WTC11 (cell line): ENCODE measurements around the gene HVCN1. TPM values are rescaled to one million over a fixed set of nuclear protein-coding genes. Genes with fewer than 3 reads are reported as not detected.

ENCODE experiments used
- ATAC-seq: fragments of 200-7000 bp; cut with Tn5 transposase; 2 replicates; pipeline ENCODE4 v1.10.0; 2021; ENCODE audit warnings: mild to moderate bottlenecking, moderate library complexity
- CTCF ChIA-PET: fragments of 300-600 bp; sonication (Branson Sonifier 250); formaldehyde crosslinking; loops from one replicate; lab custom pipeline; 2021; ENCODE audit warnings: antibody characterized with exemption; lab: Charles Lee
- POLR2A ChIA-PET: fragments of 350-600 bp; sonication (Branson Sonifier 250); formaldehyde crosslinking; loops from one replicate; lab custom pipeline; 2021; ENCODE audit warnings: antibody characterized with exemption; lab: Charles Lee
- DNase-seq: peaks from one replicate; pipeline ENCODE4 v3.0.0; 2021; ENCODE audit warnings: low spot score
- H3K27ac Mint-ChIP-seq: 2 replicates; pipeline ENCODE4 v1.8.0; 2021; ENCODE audit warnings: mixed read lengths
- H3K27me3 Mint-ChIP-seq: 2 replicates; pipeline ENCODE4 v1.8.0; 2021; ENCODE audit warnings: low read depth, mild to moderate bottlenecking, moderate library complexity, mixed read lengths
- H3K36me3 Mint-ChIP-seq: 2 replicates; pipeline ENCODE4 v1.8.0; 2021; ENCODE audit warnings: mixed read lengths
- H3K4me1 Mint-ChIP-seq: 2 replicates; pipeline ENCODE4 v1.8.0; 2022; ENCODE audit warnings: mixed read lengths
- H3K4me3 Mint-ChIP-seq: 2 replicates; pipeline ENCODE4 v1.8.0; 2021; ENCODE audit warnings: mild to moderate bottlenecking, moderate library complexity, mixed read lengths
- H3K9me3 Mint-ChIP-seq: 2 replicates; pipeline ENCODE4 v1.8.0; 2021; ENCODE audit warnings: mixed read lengths
- ELF4 ChIP-seq: sonication (generic); formaldehyde crosslinking; IDR thresholded peaks from 2 replicates; pipeline ENCODE4 v1.8.1; 2022; ENCODE audit warnings: low read depth, mild to moderate bottlenecking, moderate library complexity, missing genetic modification reagents
- ESRRA ChIP-seq: sonication (generic); formaldehyde crosslinking; IDR thresholded peaks from 2 replicates; pipeline ENCODE4 v1.8.1; 2022; ENCODE audit warnings: mild to moderate bottlenecking, missing genetic modification reagents, borderline replicate concordance
- ETV6 ChIP-seq: sonication (generic); formaldehyde crosslinking; IDR thresholded peaks from 2 replicates; pipeline ENCODE4 v1.8.1; 2022; ENCODE audit warnings: mild to moderate bottlenecking, missing genetic modification reagents
- FOXJ3 ChIP-seq: sonication (generic); formaldehyde crosslinking; IDR thresholded peaks from 2 replicates; pipeline ENCODE4 v1.9.0; 2021; ENCODE audit warnings: missing genetic modification reagents, mild to moderate bottlenecking, borderline replicate concordance
- IRF2 ChIP-seq: sonication (generic); formaldehyde crosslinking; IDR thresholded peaks from 2 replicates; pipeline ENCODE4 v1.8.0; 2022; ENCODE audit warnings: low read depth, missing genetic modification reagents, borderline replicate concordance
- RELA ChIP-seq: sonication (generic); formaldehyde crosslinking; IDR thresholded peaks from 2 replicates; pipeline ENCODE4 v1.8.1; 2022; ENCODE audit warnings: missing genetic modification reagents, mild to moderate bottlenecking, borderline replicate concordance
- SMAD4 ChIP-seq: sonication (generic); formaldehyde crosslinking; IDR thresholded peaks from 2 replicates; pipeline ENCODE4 v1.8.0; 2022; ENCODE audit warnings: mild to moderate bottlenecking, missing genetic modification reagents
- TEAD1 ChIP-seq: sonication (generic); formaldehyde crosslinking; IDR thresholded peaks from 2 replicates; pipeline ENCODE4 v1.8.0; 2022; ENCODE audit warnings: mild to moderate bottlenecking, missing genetic modification reagents
- ZBTB21 ChIP-seq: sonication (generic); formaldehyde crosslinking; IDR thresholded peaks from 2 replicates; pipeline ENCODE4 v1.8.1; 2023; ENCODE audit warnings: mild to moderate bottlenecking, missing genetic modification reagents, borderline replicate concordance
- ZNF138 ChIP-seq: sonication (generic); formaldehyde crosslinking; conservative IDR thresholded peaks from 2 replicates; pipeline ENCODE4 v1.8.1; 2022; ENCODE audit warnings: mild to moderate bottlenecking, moderate library complexity, missing genetic modification reagents
- ZNF263 ChIP-seq: sonication (generic); formaldehyde crosslinking; IDR thresholded peaks from 2 replicates; pipeline ENCODE4 v1.8.1; 2022; ENCODE audit warnings: low read depth, mild to moderate bottlenecking, moderate library complexity, missing genetic modification reagents
- total RNA-seq: library from RNA; stranded (reverse); gene quantifications from 3 replicates; pipeline ENCODE4 v1.2.3, GENCODE V29; 2021
- TF ChIP-seq, protein P1 (sequence below): sonication (generic); formaldehyde crosslinking; IDR thresholded peaks from 2 replicates; pipeline ENCODE4 v1.8.1; 2023; ENCODE audit warnings: mild to moderate bottlenecking, missing genetic modification reagents, borderline replicate concordance
- TF ChIP-seq, protein P2 (sequence below): fragments of 250-450 bp; sonication (Bioruptor Pico); IDR thresholded peaks from 2 replicates; pipeline ENCODE4 v2.1.2; 2022; ENCODE audit warnings: mild to moderate bottlenecking, moderate library complexity
- TF ChIP-seq, protein P3 (sequence below): sonication (generic); formaldehyde crosslinking; IDR thresholded peaks from 2 replicates; pipeline ENCODE4 v1.8.0; 2022; ENCODE audit warnings: mild to moderate bottlenecking, missing genetic modification reagents
- TF ChIP-seq, protein P4 (sequence below): sonication (generic); formaldehyde crosslinking; IDR thresholded peaks from 2 replicates; pipeline ENCODE4 v1.8.1; 2023; ENCODE audit warnings: mild to moderate bottlenecking, missing genetic modification reagents
- TF ChIP-seq, protein P5 (sequence below): fragments of 250-450 bp; sonication (Bioruptor Pico); IDR thresholded peaks from 2 replicates; pipeline ENCODE4 v1.9.0; 2021; ENCODE audit warnings: moderate library complexity, mild to moderate bottlenecking, inconsistent platforms, borderline replicate concordance
- TF ChIP-seq, protein P6 (sequence below): sonication (generic); formaldehyde crosslinking; IDR thresholded peaks from 2 replicates; pipeline ENCODE4 v1.8.1; 2022; ENCODE audit warnings: mild to moderate bottlenecking, moderate library complexity, missing genetic modification reagents

The HVCN1 gene
- total RNA-seq, 1 experiment from 2014 or later, result 5.7 TPM

DNA sequence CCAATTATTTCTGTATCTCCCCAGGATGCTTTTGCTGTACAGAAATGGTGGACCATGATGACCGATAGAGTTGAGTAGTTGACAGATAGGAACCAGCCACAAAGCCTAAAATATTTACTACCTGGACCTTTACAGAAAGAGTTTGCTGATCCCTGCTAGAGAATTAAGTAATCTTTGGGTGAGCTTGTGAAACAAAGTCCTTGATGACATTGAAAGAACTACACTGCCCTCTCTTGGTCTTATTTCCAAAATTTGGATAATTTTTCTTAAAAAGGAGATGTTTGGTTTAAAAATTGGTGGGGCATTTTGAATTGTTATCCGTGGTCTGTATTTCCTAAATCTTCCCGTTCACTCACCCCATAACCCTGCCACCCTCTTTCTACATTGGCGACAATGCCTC, 88.7 kb downstream of the HVCN1 start:
- H3K27me3 Mint-ChIP-seq, result no peaks in the 10 kb centered on the region
- no peak for DNase-seq
- no peak for TF ChIP-seq ZNF138
- TF ChIP-seq IRF2 (CRISPR knock-in tag), result no peak
- TF ChIP-seq ESRRA (CRISPR knock-in tag), result no peak
- TF ChIP-seq, protein P1, sequence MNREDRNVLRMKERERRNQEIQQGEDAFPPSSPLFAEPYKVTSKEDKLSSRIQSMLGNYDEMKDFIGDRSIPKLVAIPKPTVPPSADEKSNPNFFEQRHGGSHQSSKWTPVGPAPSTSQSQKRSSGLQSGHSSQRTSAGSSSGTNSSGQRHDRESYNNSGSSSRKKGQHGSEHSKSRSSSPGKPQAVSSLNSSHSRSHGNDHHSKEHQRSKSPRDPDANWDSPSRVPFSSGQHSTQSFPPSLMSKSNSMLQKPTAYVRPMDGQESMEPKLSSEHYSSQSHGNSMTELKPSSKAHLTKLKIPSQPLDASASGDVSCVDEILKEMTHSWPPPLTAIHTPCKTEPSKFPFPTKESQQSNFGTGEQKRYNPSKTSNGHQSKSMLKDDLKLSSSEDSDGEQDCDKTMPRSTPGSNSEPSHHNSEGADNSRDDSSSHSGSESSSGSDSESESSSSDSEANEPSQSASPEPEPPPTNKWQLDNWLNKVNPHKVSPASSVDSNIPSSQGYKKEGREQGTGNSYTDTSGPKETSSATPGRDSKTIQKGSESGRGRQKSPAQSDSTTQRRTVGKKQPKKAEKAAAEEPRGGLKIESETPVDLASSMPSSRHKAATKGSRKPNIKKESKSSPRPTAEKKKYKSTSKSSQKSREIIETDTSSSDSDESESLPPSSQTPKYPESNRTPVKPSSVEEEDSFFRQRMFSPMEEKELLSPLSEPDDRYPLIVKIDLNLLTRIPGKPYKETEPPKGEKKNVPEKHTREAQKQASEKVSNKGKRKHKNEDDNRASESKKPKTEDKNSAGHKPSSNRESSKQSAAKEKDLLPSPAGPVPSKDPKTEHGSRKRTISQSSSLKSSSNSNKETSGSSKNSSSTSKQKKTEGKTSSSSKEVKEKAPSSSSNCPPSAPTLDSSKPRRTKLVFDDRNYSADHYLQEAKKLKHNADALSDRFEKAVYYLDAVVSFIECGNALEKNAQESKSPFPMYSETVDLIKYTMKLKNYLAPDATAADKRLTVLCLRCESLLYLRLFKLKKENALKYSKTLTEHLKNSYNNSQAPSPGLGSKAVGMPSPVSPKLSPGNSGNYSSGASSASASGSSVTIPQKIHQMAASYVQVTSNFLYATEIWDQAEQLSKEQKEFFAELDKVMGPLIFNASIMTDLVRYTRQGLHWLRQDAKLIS, result no peak
- TF ChIP-seq SMAD4 (CRISPR knock-in tag), result no peak
- TF ChIP-seq, protein P2, sequence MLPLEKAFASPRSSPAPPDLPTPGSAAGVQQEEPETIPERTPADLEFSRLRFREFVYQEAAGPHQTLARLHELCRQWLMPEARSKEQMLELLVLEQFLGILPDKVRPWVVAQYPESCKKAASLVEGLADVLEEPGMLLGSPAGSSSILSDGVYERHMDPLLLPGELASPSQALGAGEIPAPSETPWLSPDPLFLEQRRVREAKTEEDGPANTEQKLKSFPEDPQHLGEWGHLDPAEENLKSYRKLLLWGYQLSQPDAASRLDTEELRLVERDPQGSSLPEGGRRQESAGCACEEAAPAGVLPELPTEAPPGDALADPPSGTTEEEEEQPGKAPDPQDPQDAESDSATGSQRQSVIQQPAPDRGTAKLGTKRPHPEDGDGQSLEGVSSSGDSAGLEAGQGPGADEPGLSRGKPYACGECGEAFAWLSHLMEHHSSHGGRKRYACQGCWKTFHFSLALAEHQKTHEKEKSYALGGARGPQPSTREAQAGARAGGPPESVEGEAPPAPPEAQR (CRISPR knock-in tag), result no peak
- TF ChIP-seq, protein P3, sequence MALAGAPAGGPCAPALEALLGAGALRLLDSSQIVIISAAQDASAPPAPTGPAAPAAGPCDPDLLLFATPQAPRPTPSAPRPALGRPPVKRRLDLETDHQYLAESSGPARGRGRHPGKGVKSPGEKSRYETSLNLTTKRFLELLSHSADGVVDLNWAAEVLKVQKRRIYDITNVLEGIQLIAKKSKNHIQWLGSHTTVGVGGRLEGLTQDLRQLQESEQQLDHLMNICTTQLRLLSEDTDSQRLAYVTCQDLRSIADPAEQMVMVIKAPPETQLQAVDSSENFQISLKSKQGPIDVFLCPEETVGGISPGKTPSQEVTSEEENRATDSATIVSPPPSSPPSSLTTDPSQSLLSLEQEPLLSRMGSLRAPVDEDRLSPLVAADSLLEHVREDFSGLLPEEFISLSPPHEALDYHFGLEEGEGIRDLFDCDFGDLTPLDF (CRISPR knock-in tag), result no peak
- no peak for TF ChIP-seq ZBTB21
- TF ChIP-seq, protein P4, sequence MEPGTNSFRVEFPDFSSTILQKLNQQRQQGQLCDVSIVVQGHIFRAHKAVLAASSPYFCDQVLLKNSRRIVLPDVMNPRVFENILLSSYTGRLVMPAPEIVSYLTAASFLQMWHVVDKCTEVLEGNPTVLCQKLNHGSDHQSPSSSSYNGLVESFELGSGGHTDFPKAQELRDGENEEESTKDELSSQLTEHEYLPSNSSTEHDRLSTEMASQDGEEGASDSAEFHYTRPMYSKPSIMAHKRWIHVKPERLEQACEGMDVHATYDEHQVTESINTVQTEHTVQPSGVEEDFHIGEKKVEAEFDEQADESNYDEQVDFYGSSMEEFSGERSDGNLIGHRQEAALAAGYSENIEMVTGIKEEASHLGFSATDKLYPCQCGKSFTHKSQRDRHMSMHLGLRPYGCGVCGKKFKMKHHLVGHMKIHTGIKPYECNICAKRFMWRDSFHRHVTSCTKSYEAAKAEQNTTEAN, result no peak
- TF ChIP-seq FOXJ3 (CRISPR knock-in tag), result no peak
- TF ChIP-seq, protein P5, sequence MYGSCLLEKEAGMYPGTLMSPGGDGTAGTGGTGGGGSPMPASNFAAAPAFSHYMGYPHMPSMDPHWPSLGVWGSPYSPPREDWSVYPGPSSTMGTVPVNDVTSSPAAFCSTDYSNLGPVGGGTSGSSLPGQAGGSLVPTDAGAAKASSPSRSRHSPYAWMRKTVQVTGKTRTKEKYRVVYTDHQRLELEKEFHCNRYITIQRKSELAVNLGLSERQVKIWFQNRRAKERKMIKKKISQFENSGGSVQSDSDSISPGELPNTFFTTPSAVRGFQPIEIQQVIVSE, result no peak
- TF ChIP-seq, protein P6, sequence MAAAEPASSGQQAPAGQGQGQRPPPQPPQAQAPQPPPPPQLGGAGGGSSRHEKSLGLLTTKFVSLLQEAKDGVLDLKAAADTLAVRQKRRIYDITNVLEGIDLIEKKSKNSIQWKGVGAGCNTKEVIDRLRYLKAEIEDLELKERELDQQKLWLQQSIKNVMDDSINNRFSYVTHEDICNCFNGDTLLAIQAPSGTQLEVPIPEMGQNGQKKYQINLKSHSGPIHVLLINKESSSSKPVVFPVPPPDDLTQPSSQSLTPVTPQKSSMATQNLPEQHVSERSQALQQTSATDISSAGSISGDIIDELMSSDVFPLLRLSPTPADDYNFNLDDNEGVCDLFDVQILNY (CRISPR knock-in tag), result no peak
- no peak for TF ChIP-seq ZNF263 (CRISPR knock-in tag)
- no peak for TF ChIP-seq RELA
- no peak for TF ChIP-seq ETV6 (CRISPR knock-in tag)
- no peak for TF ChIP-seq TEAD1
- TF ChIP-seq ELF4 (CRISPR knock-in tag), result no peak
- ChIA-PET CTCF (interaction anchor here (0.6 to 6.4 kb wide), 16 partner anchors 14 to 884 kb away, joined by 3 to 55 read pairs (median 4); partner anchors contain the start of genes ARPC3, FAM216A, GPN3 and RAD9B), POLR2A (interaction anchor here (0.7 kb wide), 1 partner anchor 319 kb away, joined by 4 read pairs; no protein-coding TSS in a partner anchor)
- H3K27ac Mint-ChIP-seq, result no peak overlapping the region
- H3K4me1 Mint-ChIP-seq, result no peaks in the 10 kb centered on the region
- no peak overlapping the region for H3K4me3 Mint-ChIP-seq
- no peak for ATAC-seq
- no peaks in the 10 kb centered on the region for H3K36me3 Mint-ChIP-seq
- no peaks in the 10 kb centered on the region for H3K9me3 Mint-ChIP-seq
